Smooth muscle cell (in vitro differentiated cells): Measurements from ENCODE around the gene POU2AF1. TPM values are rescaled to one million over a fixed set of nuclear protein-coding genes. Genes with fewer than 3 reads are reported as not detected.

Source experiments
- DNase-seq: peaks from one replicate; lab custom pipeline; 2025; ENCODE audit not compliant: unreplicated experiment; lab: John Stamatoyannopoulos, UW
- H2AFZ ChIP-seq: fragments of 200-600 bp; sonication (generic); 2 replicates; pipeline ENCODE4 v1.6.0; 2016; ENCODE audit warnings: antibody characterized with exemption, low read depth, mild to moderate bottlenecking
- H3F3A ChIP-seq: fragments of 200-600 bp; sonication (generic); 2 replicates; pipeline ENCODE4 v1.6.0; 2017; ENCODE audit warnings: antibody characterized with exemption, low read depth
- H3K27ac ChIP-seq: fragments of 200-600 bp; sonication (generic); 2 replicates; pipeline ENCODE4 v1.5.1; 2016; ENCODE audit warnings: low read depth, mild to moderate bottlenecking
- H3K27me3 ChIP-seq: fragments of 200-600 bp; sonication (generic); 2 replicates; pipeline ENCODE4 v1.6.1; 2016; ENCODE audit warnings: low read depth, mild to moderate bottlenecking
- H3K36me3 ChIP-seq: fragments of 200-600 bp; sonication (generic); 2 replicates; pipeline ENCODE4 v1.5.1; 2016; ENCODE audit warnings: low read depth
- H3K4me1 ChIP-seq: fragments of 200-600 bp; sonication (generic); 2 replicates; pipeline ENCODE4 v1.5.1; 2016; ENCODE audit warnings: low read depth
- H3K4me2 ChIP-seq: fragments of 200-600 bp; sonication (generic); 2 replicates; pipeline ENCODE4 v1.6.0; 2016; ENCODE audit warnings: mild to moderate bottlenecking
- H3K4me3 ChIP-seq: fragments of 200-600 bp; sonication (generic); 2 replicates; pipeline ENCODE4 v1.5.1; 2016; ENCODE audit warnings: mild to moderate bottlenecking
- H3K79me2 ChIP-seq: fragments of 200-600 bp; sonication (generic); 2 replicates; pipeline ENCODE4 v1.6.0; 2016; ENCODE audit warnings: low read depth, mild to moderate bottlenecking
- H3K9ac ChIP-seq: fragments of 200-600 bp; sonication (generic); 2 replicates; pipeline ENCODE4 v1.6.0; 2016; ENCODE audit warnings: low read depth
- H3K9me3 ChIP-seq: fragments of 200-600 bp; sonication (generic); replicated peaks from 2 replicates; pipeline ENCODE4 v1.5.1; 2016; ENCODE audit warnings: low read depth
- H4K20me1 ChIP-seq: fragments of 200-600 bp; sonication (generic); 2 replicates; pipeline ENCODE4 v1.6.0; 2016; ENCODE audit warnings: low read depth
- WGBS: methylation state at CpG from one replicate; pipeline ENCODE4 v1.1.7; 2016; ENCODE audit warnings: low lambda C conversion rate; 5-methylcytosine and 5-hydroxymethylcytosine counted together
- polyA plus RNA-seq: library from polyadenylated mRNA; unstranded; fragments of >200 nt; fragmentation: Nextera tagmentation; extraction: Ambion mirVana; gene quantifications from 2 replicates; pipeline ENCODE4 v1.2.1, GENCODE V29; 2016
- total RNA-seq: library from RNA; depleted of rRNA; stranded (reverse); fragments of >200 nt; gene quantifications from 2 replicates; pipeline ENCODE4 v1.2.3, GENCODE V29; 2014
- TF ChIP-seq, protein P1 (sequence below): fragments of 200-600 bp; sonication (generic); IDR thresholded peaks from 2 replicates; pipeline ENCODE4 v1.5.1; 2017; ENCODE audit warnings: borderline replicate concordance, mild to moderate bottlenecking, antibody characterized with exemption; ENCODE audit not compliant: insufficient read depth, poor library complexity, severe bottlenecking

POU2AF1 gene
- total and polyA plus RNA-seq, 2 experiments from 2014 or later, result not detected

DNA sequence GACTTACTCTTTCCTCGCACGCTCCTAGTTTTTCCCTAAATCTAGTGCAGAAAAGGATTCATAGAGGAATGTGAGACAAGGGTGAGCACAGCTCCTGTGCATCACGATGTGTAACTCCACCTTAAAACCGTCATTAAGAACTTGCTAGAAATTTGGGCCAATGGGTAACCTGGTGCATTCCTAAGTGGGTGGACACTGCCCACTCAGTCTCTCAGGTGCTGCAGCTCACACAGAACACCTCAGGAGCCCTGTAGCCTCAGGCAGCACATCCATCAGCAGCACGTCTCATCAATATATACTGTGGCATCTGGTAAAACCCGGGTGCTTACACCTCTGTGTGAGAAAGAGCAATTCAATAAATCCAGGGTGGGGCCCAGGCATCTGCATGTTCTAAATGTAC lies 68.4 kb downstream of the POU2AF1 start:
- no peaks in the 10 kb centered on the region for H3K79me2 ChIP-seq
- no peaks in the 10 kb centered on the region for H3K9me3 ChIP-seq

DNA sequence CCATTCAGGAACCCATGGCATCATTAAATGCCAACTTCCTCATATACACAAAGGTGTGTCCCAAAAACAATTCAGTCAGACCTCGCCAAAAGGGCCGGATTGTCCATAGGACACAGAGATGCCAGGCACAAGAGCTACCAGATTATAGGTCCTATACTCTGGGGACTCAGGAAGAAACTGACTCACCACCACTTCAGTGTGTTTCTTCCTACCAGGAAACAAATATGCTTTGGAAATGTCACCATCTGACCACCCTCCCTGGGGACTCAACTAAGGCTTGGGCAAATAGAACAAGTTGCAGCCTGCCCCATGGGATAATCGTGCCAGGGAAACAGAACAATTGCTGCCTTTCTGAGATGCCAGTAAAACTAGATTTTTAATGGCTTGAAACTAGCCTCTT lies 69.0 kb downstream of the POU2AF1 start:
- DNase-seq, result no peak
- no peak overlapping the region for H3K4me3 ChIP-seq
- H3K27ac ChIP-seq, result no peak overlapping the region
- TF ChIP-seq, protein P1, sequence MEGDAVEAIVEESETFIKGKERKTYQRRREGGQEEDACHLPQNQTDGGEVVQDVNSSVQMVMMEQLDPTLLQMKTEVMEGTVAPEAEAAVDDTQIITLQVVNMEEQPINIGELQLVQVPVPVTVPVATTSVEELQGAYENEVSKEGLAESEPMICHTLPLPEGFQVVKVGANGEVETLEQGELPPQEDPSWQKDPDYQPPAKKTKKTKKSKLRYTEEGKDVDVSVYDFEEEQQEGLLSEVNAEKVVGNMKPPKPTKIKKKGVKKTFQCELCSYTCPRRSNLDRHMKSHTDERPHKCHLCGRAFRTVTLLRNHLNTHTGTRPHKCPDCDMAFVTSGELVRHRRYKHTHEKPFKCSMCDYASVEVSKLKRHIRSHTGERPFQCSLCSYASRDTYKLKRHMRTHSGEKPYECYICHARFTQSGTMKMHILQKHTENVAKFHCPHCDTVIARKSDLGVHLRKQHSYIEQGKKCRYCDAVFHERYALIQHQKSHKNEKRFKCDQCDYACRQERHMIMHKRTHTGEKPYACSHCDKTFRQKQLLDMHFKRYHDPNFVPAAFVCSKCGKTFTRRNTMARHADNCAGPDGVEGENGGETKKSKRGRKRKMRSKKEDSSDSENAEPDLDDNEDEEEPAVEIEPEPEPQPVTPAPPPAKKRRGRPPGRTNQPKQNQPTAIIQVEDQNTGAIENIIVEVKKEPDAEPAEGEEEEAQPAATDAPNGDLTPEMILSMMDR, result no peak
- no peaks in the 10 kb centered on the region for H3F3A ChIP-seq
- H2AFZ ChIP-seq, result no peak overlapping the region
- H3K4me2 ChIP-seq, result no peak overlapping the region
- 76% methylated on average over 3 of the region's 3 CpGs for WGBS
- no peaks in the 10 kb centered on the region for H4K20me1 ChIP-seq
- peaks cover 43% of the 10 kb centered on the region for H3K27me3 ChIP-seq
- no peaks in the 10 kb centered on the region for H3K4me1 ChIP-seq
- H3K36me3 ChIP-seq, result no peaks in the 10 kb centered on the region
- no peaks in the 10 kb centered on the region for H3K79me2 ChIP-seq
- no peaks in the 10 kb centered on the region for H3K9me3 ChIP-seq
- no peak overlapping the region for H3K9ac ChIP-seq

More for the DNA sequence above, 68.4 kb downstream of the POU2AF1 start:
- H3K27ac ChIP-seq, result no peak overlapping the region
- no peaks in the 10 kb centered on the region for H3K36me3 ChIP-seq
- no peak overlapping the region for H3K4me2 ChIP-seq
- H4K20me1 ChIP-seq, result no peaks in the 10 kb centered on the region
- H3K27me3 ChIP-seq, result peaks cover 37% of the 10 kb centered on the region
- no peak overlapping the region for H3K9ac ChIP-seq
- H3K4me3 ChIP-seq, result no peak overlapping the region
- no peak overlapping the region for H2AFZ ChIP-seq
- no peak for DNase-seq
- no peaks in the 10 kb centered on the region for H3K4me1 ChIP-seq
- 86% methylated on average over 6 of the region's 6 CpGs for WGBS
- TF ChIP-seq, protein P1, result no peak
- H3F3A ChIP-seq, result no peaks in the 10 kb centered on the region

DNA sequence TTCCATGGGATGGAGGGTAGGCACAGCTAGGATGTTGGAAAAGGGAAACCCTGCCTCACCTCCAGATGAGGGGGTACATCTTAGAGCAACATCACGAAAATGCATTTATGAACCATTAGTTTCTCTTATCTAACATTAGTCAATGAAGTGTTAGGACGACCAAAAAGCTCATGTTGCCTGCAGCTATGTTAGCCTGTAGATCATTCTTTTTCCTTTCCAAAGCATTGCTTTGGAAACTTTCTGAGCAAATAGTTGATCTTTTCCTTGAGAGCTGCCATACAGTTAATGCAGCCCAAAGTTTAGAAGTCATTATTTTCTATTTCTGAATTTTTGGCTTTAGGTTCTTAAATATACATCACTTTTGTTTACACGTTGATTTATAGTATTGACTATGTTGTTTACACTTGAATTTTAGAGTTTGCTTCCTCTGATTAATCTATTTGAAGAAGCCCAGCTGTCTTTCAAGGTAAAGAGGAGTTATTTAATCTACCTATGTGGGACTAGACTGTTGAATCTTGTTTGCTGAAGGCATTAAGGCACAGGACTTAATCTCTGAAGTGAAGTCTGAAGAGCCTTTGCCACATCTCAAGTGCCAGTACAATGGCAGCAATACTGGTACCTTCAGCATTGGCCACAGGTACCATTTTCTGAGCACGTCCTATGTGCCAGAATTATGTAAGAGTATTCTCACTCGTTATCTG lies 69.7 kb downstream of the POU2AF1 start:
- no peak overlapping the region for H3K27ac ChIP-seq
- no peak overlapping the region for H2AFZ ChIP-seq
- no peak for DNase-seq
- no peaks in the 10 kb centered on the region for H4K20me1 ChIP-seq
- H3K9me3 ChIP-seq, result no peaks in the 10 kb centered on the region
- no peak overlapping the region for H3K9ac ChIP-seq
- H3K4me1 ChIP-seq, result no peaks in the 10 kb centered on the region
- no peak overlapping the region for H3K4me2 ChIP-seq
- TF ChIP-seq, protein P1, result no peak
- 83% methylated on average over 5 of the region's 5 CpGs for WGBS
- H3K27me3 ChIP-seq, result peaks cover 49% of the 10 kb centered on the region
- no peaks in the 10 kb centered on the region for H3F3A ChIP-seq
- no peak overlapping the region for H3K4me3 ChIP-seq
- no peaks in the 10 kb centered on the region for H3K36me3 ChIP-seq
- H3K79me2 ChIP-seq, result no peaks in the 10 kb centered on the region

DNA sequence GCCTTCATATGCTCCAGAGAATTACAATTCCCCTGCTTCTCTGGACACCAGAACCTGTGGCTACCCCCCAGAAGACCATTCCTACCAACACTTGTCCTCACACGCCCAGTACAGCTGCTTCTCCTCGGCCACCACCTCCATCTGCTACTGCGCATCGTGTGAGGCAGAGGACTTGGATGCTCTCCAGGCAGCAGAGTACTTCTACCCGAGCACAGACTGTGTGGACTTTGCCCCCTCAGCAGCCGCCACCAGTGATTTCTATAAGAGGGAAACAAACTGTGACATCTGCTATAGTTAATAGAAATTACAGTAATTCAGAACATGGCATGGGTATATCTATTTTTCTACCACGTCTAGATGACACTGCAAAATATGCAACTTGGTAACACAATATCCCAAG lies 70.9 kb downstream of the POU2AF1 start:
- H3F3A ChIP-seq, result no peaks in the 10 kb centered on the region
- peaks cover 49% of the 10 kb centered on the region for H3K27me3 ChIP-seq
- H4K20me1 ChIP-seq, result no peaks in the 10 kb centered on the region
- H2AFZ ChIP-seq, result no peak overlapping the region
- H3K4me3 ChIP-seq, result no peak overlapping the region
- no peak overlapping the region for H3K9ac ChIP-seq
- no peaks in the 10 kb centered on the region for H3K79me2 ChIP-seq
- 88% methylated on average over 7 of the region's 7 CpGs for WGBS
- H3K4me1 ChIP-seq, result no peaks in the 10 kb centered on the region
- no peaks in the 10 kb centered on the region for H3K9me3 ChIP-seq
- TF ChIP-seq, protein P1, result no peak
- H3K4me2 ChIP-seq, result no peak overlapping the region
- H3K36me3 ChIP-seq, result no peaks in the 10 kb centered on the region
- no peak overlapping the region for H3K27ac ChIP-seq
- no peak for DNase-seq
